OCI-LY1 (cell line): ENCODE data around the gene MIA2.

Experiments used
- H2AFZ ChIP-seq: fragments of 200-600 bp; sonication (generic), shearing (Covaris generic); 2 replicates; pipeline ENCODE4 v1.6.0; 2014; ENCODE audit warnings: antibody characterized with exemption, mild to moderate bottlenecking, low read length
- H3F3A ChIP-seq: fragments of 200-600 bp; sonication (generic), shearing (Covaris generic); 2 replicates; pipeline ENCODE4 v1.6.0; 2014; ENCODE audit warnings: mild to moderate bottlenecking, antibody characterized with exemption, low read length, moderate library complexity; ENCODE audit not compliant: insufficient read depth
- H3K27ac ChIP-seq: fragments of 200-600 bp; sonication (generic); 2 replicates; pipeline ENCODE4 v1.5.1; 2014; ENCODE audit warnings: low read length, mixed run types, mild to moderate bottlenecking, low read depth; ENCODE audit not compliant: poor library complexity, severe bottlenecking
- H3K27me3 ChIP-seq: fragments of 200-600 bp; sonication (generic); 2 replicates; pipeline ENCODE4 v1.6.0; 2014; ENCODE audit warnings: antibody characterized with exemption, mild to moderate bottlenecking, low read length, moderate library complexity; ENCODE audit not compliant: insufficient read depth
- H3K36me3 ChIP-seq: fragments of 200-600 bp; sonication (generic); 2 replicates; pipeline ENCODE4 v1.6.1; 2014; ENCODE audit warnings: mild to moderate bottlenecking, antibody characterized with exemption, low read length, moderate library complexity, mixed read lengths; ENCODE audit not compliant: insufficient read depth
- H3K4me1 ChIP-seq: fragments of 200-600 bp; sonication (generic); 2 replicates; pipeline ENCODE4 v1.5.1; 2014; ENCODE audit warnings: mild to moderate bottlenecking, low read length, moderate library complexity; ENCODE audit not compliant: insufficient read depth, severe bottlenecking
- H3K4me2 ChIP-seq: fragments of 200-600 bp; sonication (generic), shearing (Covaris generic); 2 replicates; pipeline ENCODE4 v1.6.1; 2014; ENCODE audit warnings: low read length
- H3K4me3 ChIP-seq: fragments of 200-600 bp; sonication (generic); 2 replicates; pipeline ENCODE4 v1.5.1; 2014; ENCODE audit warnings: low read length, low read depth, mild to moderate bottlenecking, mixed read lengths; ENCODE audit not compliant: poor library complexity, severe bottlenecking
- H3K79me2 ChIP-seq: fragments of 200-600 bp; shearing (Covaris generic); 2 replicates; pipeline ENCODE4 v1.6.1; 2016; ENCODE audit warnings: mixed run types, low read length, mixed read lengths; ENCODE audit not compliant: insufficient read depth
- H3K9ac ChIP-seq: fragments of 200-600 bp; sonication (generic), shearing (Covaris generic); 2 replicates; pipeline ENCODE4 v1.6.1; 2014; ENCODE audit warnings: mild to moderate bottlenecking, low read length, mixed read lengths
- H3K9me2 ChIP-seq: fragments of 200-600 bp; sonication (generic), shearing (Covaris generic); 2 replicates; pipeline ENCODE4 v1.6.1; 2014; ENCODE audit warnings: low read depth, mild to moderate bottlenecking, low read length, mixed read lengths
- H3K9me3 ChIP-seq: fragments of 200-600 bp; shearing (Covaris generic); 2 replicates; pipeline ENCODE4 v1.6.1; 2014; ENCODE audit warnings: low read length, mixed read lengths
- H4K20me1 ChIP-seq: fragments of 200-600 bp; sonication (generic), shearing (Covaris generic); 2 replicates; pipeline ENCODE4 v1.6.0; 2016; ENCODE audit warnings: mild to moderate bottlenecking, low read length; ENCODE audit not compliant: insufficient read depth
- EZH2 ChIP-seq: fragments of 200-600 bp; sonication (generic), shearing (Covaris generic); IDR thresholded peaks from 2 replicates; pipeline ENCODE4 v1.8.0; 2017; ENCODE audit warnings: borderline replicate concordance, mixed run types, mild to moderate bottlenecking, antibody characterized with exemption, low read length, moderate library complexity, mixed read lengths
- TF ChIP-seq, protein P1 (sequence below): fragments of 200-600 bp; sonication (generic), shearing (Covaris generic); IDR thresholded peaks from 2 replicates; pipeline ENCODE4 v1.5.1; 2017; ENCODE audit warnings: mild to moderate bottlenecking, antibody characterized with exemption, low read length, moderate library complexity, mixed read lengths

MIA2 gene

DNA sequence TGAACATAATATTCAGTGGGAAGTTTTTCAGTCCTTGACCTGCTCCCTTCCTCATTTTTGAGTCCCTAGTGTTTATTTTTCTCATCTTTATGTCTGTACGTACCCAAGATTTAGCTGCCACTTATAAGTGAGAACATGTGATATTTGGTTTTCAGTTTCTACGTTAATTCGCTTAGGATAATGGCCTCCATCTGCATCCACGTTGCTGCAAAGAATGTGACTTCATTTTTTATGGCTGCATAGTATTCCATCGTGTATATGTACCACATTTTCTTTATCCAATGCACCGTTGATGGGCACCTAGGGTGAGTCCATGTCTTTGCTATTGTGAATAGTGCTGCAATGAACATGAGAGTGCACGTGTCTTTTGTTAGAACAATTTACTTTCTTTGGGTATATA is 30.3 kb downstream of the MIA2 start:
- no peaks in the 10 kb centered on the region for H3K27me3 ChIP-seq
- no peak overlapping the region for H3K27ac ChIP-seq
- H3K4me2 ChIP-seq = no peak overlapping the region
- no peaks in the 10 kb centered on the region for H3K36me3 ChIP-seq
- H2AFZ ChIP-seq = no peak overlapping the region
- peaks cover 16% of the 10 kb centered on the region; the same call in 1 of the 2 replicates for H3K79me2 ChIP-seq
- H3K9me3 ChIP-seq = no peaks in the 10 kb centered on the region
- no peaks in the 10 kb centered on the region for H4K20me1 ChIP-seq
- TF ChIP-seq EZH2 = no peak
- TF ChIP-seq, protein P1, sequence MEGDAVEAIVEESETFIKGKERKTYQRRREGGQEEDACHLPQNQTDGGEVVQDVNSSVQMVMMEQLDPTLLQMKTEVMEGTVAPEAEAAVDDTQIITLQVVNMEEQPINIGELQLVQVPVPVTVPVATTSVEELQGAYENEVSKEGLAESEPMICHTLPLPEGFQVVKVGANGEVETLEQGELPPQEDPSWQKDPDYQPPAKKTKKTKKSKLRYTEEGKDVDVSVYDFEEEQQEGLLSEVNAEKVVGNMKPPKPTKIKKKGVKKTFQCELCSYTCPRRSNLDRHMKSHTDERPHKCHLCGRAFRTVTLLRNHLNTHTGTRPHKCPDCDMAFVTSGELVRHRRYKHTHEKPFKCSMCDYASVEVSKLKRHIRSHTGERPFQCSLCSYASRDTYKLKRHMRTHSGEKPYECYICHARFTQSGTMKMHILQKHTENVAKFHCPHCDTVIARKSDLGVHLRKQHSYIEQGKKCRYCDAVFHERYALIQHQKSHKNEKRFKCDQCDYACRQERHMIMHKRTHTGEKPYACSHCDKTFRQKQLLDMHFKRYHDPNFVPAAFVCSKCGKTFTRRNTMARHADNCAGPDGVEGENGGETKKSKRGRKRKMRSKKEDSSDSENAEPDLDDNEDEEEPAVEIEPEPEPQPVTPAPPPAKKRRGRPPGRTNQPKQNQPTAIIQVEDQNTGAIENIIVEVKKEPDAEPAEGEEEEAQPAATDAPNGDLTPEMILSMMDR = no peak
- no peaks in the 10 kb centered on the region for H3F3A ChIP-seq
- no peak overlapping the region for H3K9ac ChIP-seq
- H3K4me3 ChIP-seq = no peak overlapping the region
- no peaks in the 10 kb centered on the region for H3K9me2 ChIP-seq
- peaks cover 26% of the 10 kb centered on the region for H3K4me1 ChIP-seq

DNA sequence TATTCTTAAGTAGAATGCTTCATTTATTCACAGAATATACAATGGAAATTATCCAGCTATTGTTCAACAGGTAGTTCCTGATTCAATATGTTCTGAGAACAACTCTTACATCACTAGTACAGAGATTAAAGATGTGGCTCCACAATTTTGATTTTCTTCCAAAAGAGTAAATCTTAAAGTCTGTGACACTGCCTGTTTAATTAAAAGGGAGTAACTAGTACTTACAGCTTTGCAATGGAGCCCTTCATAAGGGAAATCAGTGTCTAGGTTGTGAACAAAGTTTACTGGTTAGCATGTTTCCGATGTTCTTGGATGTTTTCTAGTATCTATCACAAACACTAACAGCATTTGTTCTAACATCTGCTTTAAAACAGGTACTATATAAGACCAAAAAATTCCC is 30.8 kb downstream of the MIA2 start:
- Histone ChIP-seq H3K79me2 (peaks cover 21% of the 10 kb centered on the region), H3K9me3 (no peaks in the 10 kb centered on the region), H3K9me2 (no peaks in the 10 kb centered on the region), H2AFZ (no peak overlapping the region), H3K27me3 (no peaks in the 10 kb centered on the region), H3K4me1 (peaks cover 31% of the 10 kb centered on the region), H3K27ac (no peak overlapping the region), H3K4me2 (no peak overlapping the region), H3K9ac (no peak overlapping the region), H3K4me3 (no peak overlapping the region), H4K20me1 (no peaks in the 10 kb centered on the region), H3K36me3 (no peaks in the 10 kb centered on the region), H3F3A (no peaks in the 10 kb centered on the region)
- TF ChIP-seq, protein P1 = no peak
- no peak for TF ChIP-seq EZH2

DNA sequence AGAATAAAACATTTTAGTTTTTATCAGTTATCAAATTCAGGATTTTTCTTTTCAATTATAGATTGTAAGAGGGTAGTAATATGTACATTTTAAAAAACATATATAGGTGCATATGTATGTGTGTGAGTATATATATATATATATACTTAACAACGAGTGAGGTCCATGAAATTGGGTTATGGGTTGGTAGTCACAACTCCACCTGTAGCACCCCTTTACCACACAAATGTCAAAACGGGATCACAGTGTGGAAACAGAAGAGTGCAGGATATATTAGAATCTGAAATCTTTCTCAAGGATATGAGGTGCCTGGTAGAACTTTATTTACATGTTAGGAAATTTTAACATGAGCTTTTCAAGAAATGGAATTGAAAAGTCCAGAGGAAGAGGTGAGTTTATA is 31.3 kb downstream of the MIA2 start:
- Histone ChIP-seq H3K36me3 (no peaks in the 10 kb centered on the region), H3K4me3 (no peak overlapping the region), H4K20me1 (no peaks in the 10 kb centered on the region), H3K9me3 (no peaks in the 10 kb centered on the region), H2AFZ (no peak overlapping the region), H3K79me2 (peaks cover 25% of the 10 kb centered on the region), H3F3A (no peaks in the 10 kb centered on the region), H3K27ac (no peak overlapping the region), H3K27me3 (no peaks in the 10 kb centered on the region), H3K9me2 (no peaks in the 10 kb centered on the region), H3K9ac (no peak overlapping the region), H3K4me2 (no peak overlapping the region), H3K4me1 (peaks cover 36% of the 10 kb centered on the region)
- TF ChIP-seq EZH2 = no peak
- TF ChIP-seq, protein P1 = no peak
